Inferior parietal cortex (tissue), 1 donor: ENCODE results near the gene GRHL1.

ENCODE experiments used
- DNase-seq: peaks from one replicate; pipeline ENCODE4 v3.0.0-alpha.2; 2016; ENCODE audit errors: extremely low spot score

GRHL1 gene

GRCh38 chr2:10041711-10042110 is 90.2 kb downstream of the GRHL1 start:
- DNase-seq: no peak

GRCh38 chr2:10042301-10043161 is 91.0 kb downstream of the GRHL1 start:
- no peak for DNase-seq

- peak; percentile 74 for DNase-seq
These were observed 91.9 kb downstream of the GRHL1 start, which contains the start of gene KLF11 for GRCh38 chr2:10043256-10043905. TSS of gene KLF11 (plus strand) at chr2:10043550. CDS start at chr2:10043717, 167 bp downstream.

GRCh38 chr2:10043906-10044601 is 92.6 kb downstream of the GRHL1 start:
- peak; percentile 71 for DNase-seq

GRCh38 chr2:10045561-10046355 is 94.3 kb downstream of the GRHL1 start:
- DNase-seq: no peak

- DNase-seq: no peak
These were observed 95.4 kb downstream of the GRHL1 start for GRCh38 chr2:10046931-10047330.

GRCh38 chr2:10047616-10048500 is 96.4 kb downstream of the GRHL1 start:
- no peak for DNase-seq

GRCh38 chr2:10048501-10049171 is 97.1 kb downstream of the GRHL1 start:
- DNase-seq: peak; percentile 75
